GM21367 (cell line): ENCODE measurements around the gene HPS3.

Source experiments
- ATAC-seq: cut with Tn5 transposase; IDR thresholded peaks from one replicate; pipeline ENCODE4 v1.9.1; 2021; ENCODE audit not compliant: unreplicated experiment

HPS3 gene

DNA sequence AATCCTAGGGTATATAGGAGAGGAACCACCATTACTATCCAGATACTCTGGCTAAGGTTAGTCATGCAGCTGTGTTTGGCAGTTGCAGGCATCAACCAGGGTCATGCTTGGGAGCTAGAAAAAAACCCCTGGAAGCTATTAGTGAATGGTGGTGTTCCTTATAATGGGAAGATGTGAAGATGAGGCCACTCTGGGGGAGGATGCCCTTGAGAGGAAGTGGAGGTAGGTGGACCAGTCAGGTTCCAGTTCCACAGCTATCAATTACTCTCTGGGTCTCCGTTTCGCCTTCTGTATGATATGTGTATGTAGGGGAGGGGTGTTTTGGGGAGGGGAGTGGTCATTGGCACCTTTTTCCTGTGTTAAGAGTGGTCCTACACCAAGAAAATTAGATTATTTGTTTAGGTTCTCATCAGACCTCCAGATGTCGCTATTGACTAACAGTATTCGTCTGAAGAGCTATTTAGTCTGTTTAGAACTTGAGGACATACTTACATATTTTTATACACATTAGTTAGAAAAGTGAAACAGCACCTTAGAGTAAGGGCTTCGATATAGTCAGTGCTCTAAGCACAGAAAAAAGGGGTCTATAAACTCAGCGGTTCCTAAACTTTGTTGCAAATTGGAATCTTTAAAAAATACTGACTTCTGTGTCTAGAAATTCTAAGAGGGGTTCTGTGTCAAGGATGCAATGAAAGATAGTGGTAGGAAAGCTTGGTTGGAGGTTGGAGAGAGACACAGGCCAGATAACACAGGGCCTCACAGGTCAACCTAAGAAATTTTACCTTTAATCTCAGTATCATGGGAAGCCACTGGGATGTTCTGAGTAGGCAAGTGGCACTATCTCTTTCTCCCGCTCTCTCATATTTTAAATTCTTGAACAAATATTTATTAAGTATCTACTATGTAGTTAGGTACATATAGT lies 9.1 kb upstream of the HPS3 start:
- peak; percentile 69 for ATAC-seq

DNA sequence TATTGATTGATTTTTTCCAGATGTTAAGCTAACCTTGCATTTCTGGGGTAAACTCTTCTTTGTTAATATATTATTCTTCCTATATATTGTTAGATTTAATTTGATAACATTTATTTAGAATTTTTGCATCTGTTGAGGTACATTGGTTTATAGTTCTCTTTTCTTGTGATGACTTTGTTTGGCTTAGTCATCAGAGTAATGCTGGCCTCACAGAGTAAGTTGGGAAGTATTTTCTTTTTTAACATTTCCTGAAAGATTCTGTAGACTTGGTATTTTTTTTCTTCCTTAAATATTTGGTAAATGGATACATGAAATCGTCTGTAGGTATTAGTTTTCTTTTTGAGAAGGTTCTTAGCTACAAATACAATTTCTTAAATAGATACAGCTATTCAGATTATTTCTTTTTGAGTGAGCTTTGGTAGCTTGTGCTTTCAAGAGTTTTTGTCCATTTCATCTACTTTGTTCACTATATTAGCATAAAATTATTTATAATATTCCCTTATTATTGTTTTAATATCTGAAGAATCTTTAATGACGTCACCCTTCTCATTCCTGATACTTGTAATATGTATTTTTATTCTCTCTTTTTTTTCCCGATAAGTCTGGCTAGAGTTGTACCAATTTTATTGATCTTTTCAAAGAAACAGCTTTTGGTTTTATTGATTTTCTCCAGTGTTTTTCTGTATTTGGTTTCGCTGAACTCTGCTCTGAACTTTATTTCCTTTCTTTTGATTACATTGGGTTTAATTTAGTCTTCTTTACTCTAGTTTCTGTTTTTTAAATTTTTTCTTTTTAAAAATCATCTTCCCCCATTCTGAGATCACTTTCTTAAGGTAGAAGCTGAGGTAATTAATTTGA lies 6.5 kb upstream of the HPS3 start:
- ATAC-seq, result no peak

DNA sequence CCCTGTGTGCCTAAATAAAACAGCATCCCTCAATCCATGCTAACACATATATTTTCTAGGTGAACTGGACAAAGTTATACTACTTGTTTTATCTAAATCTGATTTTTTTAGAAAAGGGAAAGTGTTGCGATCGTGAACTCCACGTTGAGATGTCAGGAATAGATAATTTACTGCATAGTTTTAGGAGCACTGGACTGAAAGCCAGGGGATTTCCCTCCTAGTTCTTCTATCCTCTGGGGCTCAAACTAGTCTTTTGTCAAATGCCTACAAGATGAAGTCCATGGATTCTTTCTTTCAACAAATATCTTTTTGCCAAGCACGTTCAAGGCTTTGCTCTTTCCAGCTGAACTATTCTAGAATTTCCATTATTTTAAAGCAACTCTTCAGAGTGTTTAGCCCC lies 617 bp upstream of the HPS3 start:
- ATAC-seq, result no peak

DNA sequence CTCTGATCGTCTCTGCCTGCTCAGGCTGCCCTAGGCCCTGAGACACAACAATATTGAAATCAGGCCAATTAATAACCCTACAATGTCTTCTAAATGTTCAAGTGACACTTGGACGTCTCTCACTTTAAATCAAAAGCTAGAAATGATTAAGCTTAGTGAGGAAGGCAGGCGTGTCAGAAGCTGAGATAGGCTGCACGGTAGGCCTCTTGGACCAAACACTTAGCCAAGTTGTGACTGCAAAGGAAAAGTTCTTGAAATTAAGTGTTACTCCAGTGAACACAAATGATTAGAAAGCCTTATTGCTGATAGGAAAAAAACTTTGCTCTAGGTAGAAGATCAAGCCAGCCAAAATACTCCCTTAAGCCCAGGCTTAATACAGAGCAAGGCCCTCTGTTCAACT lies 2.2 kb downstream of the HPS3 start:
- ATAC-seq, result no peak

DNA sequence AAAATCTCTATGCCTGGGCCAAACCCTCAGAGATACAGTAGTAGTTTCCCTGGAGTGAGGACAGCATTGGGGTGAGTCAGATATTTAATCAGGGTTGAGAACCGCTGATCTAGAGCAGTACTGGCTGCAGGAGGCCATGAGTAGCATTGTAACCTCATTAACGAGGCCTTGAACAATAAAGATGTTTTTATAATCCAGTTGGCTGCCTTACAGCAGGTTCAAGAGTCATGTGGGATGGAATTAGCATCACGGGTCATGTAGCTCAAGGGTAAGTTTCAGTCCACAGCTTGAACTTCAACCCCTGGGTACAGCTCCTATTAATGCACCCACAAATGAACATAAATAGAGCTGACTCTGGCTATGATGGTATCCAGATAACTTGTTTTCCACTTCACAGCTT lies 5.1 kb downstream of the HPS3 start:
- no peak for ATAC-seq

DNA sequence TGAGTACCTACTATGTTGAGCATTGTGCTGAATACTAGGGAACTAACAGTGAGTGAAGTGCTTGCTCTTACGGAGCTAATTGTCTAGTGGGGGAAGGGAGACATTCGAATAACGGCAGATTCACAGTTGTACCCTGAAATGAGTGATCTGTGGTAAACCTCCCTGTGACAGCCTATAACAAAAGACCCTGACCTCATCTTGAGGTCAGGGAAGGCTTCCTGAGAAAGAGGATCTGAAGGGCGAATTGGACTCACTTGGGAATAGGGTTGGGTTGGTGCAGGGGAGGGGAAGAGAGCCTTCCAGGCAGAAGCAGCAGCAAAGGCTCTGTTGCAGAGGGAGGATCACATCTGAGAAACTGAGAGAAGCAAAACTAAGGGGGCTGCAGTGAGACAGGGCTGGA lies 13.2 kb downstream of the HPS3 start:
- ATAC-seq, result no peak

DNA sequence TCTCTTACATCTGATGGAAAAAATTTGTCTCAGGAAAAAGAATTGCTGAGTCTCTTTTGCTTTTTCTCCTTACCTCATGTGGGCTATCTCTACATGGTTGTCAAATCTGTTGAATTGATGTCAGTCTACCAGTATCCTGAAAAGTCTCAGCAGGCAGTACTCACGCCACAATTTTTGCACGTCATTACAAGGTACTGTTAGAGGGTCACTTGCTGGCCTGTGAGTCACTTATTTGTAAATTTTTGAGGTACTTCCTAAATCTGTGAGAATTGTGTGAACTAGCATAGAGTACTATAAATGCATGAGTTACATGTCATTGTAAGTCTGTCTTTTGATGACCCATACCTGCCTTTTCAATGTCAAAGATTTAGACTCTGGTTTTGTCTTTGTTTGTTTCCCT lies 15.9 kb downstream of the HPS3 start:
- no peak for ATAC-seq

DNA sequence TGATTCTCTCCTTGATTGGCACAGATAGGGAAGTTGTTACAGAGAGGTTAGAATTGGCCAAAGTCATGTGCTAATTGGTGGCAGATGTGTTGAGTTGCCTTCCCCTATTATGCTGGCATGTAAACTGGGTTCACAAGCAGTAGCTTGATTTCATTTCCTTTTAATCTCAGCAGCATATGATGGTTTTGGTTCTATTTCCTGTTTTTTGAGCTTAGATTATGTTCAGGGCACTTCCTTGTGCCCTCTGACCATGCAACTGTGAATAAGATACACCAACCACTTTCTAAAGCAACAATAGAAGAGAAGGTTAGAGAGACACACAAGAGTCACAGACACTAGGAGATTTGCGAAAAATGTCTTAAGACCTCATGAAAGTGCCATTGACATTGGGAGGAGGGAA lies 16.5 kb downstream of the HPS3 start:
- ATAC-seq, result peak; percentile 79

DNA sequence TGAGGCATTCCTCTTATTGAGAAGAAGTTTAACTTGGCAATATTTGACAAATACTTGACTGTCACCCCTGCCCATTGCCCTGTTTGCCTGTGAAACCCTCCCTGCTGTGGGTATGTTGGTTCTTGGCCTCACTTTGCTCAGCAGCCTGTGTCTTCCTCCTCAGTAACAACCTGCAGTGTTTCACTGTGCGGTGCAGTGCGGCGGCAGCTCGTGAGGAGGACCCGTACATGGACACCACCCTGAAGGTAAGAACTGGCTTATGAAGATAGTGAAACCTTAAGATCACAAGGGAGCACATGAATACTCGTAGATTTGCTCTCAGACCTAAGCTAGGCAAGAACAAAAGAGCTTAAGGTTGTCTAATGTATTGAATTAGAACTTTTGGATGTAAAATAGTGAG lies 21.0 kb downstream of the HPS3 start:
- no peak for ATAC-seq

DNA sequence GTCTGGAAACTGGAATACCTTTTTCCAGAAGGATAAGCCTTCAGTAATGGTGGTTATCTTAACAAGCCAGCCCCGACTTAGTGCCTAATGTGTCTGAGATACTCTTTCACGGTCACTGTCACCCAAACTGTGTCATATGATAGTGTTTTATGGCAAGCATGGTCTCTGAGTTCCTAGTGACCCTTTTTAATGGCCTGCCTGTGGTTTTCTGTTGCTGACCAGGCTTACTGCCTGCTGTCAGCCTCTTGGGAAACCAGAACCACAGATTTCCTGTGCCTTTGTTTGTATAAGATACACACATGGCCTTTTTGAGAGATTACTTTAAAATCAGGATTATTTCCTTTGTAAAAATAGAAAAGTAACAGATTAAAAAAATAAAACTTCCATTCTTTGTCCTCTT lies 22.4 kb downstream of the HPS3 start:
- no peak for ATAC-seq

DNA sequence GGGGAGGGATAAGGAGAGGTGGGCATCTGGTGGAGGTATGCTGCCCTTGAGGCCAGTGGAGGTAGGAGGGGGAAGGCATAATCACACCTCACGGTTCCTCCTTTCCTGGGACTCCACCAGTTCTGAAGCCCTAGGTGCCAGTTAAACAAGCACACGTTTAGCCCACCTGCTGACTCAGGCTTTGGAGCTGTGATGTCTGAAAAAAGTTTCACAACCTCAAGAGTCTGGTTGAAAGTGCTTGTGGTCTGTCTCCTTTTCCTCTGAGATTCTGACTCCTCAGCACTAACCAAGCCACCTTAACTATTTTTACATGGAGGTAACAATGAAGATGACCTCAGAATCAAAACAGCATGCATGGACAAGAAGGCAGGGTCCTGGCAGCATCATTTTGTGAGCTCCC lies 23.0 kb downstream of the HPS3 start:
- peak; percentile 96 for ATAC-seq

DNA sequence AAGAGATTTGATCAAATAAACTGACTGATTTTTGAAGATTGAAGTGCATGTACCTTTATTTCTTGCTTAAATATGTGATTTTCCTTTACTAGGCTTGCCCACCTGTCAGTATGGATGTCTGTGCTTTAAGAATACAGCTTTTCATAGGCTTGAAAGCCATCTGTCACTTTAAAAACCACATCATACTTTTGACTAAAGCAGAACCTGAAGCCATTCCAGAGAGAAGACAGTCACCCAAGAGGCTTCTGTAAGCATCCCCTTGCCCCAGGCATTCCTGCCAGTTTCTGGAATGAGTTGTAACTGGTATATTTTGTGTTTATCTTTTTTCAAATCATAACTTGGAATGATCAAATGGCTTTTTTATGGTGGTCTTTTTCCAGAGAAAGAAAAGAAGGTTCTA lies 24.0 kb downstream of the HPS3 start:
- no peak for ATAC-seq

DNA sequence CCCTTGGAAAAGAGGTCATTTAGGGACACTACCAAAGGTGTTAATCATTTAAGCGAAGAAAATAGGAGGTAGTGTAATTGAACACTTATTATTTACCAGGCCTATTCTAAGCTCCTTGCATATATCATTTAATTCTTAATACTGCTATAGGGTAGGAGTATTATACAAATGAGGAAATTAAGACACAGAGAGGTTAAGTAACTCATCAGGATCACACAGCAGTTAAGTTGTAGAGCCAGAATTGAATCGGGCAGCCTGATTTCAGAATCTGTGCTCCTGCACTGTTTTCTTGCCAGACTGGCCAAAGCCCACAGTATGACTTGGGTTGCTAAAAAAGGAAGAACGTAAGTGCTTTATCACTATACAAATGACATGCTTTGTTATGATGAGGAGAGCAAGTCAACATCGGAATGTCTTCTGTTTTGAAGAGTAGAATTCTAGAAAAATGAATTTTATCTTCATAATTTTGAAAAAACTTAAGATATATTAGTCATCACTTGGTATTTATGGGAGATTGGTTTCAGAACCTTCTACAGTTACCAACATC lies 31.4 kb downstream of the HPS3 start:
- no peak for ATAC-seq

DNA sequence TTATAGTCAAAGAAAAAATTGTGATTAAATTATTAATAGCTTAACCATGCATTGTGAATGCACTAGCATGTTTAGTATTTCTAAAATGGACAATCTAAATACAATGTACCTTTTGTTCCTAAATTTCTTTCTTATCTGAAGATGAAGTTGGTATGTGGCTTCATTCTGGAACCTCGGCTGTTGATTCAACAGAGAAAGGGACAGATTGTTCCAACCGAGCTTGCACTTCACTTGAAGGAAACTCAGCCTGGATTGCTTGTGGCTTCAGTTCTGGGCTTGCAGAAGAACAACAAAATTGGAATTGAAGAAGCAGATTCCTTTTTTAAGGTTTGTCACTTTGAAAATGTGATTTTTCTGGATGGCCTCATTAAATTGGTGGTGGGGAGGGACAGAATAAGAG lies 32.6 kb downstream of the HPS3 start:
- no peak for ATAC-seq

DNA sequence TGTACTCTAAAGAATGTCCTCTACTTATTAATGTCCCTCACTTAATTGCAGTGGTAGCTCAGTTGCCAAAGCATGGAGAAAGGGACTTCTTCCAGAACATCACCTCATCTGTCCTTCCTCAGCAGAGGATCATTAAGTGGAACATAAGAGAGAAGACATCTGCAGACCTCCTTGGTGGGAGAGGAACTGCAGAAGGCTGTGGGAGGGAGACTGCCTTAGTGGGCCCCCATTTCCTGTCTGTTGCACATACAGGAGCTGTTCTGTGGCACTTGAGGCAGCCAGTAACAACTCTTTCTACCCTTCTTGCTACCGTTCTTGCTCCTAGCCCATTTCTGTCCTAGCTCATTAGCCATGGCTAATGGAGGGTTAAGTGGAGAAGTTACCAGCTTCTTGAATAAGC lies 33.6 kb downstream of the HPS3 start:
- no peak for ATAC-seq

DNA sequence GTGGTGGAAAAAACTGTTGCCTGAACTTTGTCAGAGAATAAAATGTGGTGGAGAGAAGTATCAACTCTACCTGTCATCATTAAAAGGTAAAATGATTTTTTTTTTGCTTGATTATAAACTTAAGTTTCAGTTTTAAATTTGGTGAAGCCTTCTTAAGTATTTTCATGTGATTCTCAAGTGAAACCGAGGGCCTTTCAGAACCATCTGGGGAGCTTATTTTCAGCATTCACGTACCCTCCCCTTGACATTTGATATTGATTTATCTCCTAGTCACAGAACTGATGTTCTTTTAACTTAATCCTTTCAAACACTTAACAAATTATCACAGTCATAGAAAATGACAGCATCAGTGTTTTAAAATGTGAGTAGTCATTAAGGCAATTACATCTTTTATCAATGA lies 38.5 kb downstream of the HPS3 start:
- no peak for ATAC-seq

DNA sequence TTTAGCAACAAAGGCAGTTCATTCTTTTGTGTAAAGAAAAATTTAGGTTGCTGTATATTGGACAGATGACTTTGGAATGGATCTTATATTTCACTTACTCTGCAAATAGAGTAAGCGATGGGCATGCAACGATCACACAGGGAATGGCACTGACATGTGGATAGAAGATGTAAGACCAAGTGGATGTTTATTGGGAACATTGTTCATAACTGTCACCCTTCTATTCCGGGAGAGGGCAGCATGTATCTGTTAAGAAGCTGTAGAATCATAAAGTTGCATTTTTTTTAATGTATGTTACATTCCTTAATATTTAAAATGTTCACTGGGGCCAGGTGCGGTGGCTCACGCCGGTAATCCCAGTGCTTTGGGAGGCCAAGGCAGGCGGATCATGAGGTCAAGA lies 41.2 kb downstream of the HPS3 start:
- ATAC-seq, result no peak

DNA sequence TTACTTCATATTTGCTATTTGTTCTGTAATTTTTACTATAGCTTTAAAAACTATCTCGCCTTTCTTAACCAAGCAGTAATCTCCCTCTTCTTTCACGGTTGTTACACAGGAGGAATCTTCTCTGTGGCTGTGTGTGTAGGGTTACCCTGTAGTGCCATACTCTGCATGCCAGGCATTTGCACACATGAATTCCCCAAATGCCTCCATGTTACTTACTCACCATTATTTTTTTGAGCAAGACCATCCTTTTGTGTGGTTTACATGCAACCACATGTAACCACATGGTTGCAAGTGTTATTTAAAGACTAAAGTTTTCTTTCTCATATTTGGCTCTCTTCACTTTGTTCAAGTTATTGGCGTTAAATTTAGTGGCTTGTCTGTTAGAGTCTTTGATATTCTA lies 45.5 kb downstream of the HPS3 start:
- peak; percentile 88 for ATAC-seq

DNA sequence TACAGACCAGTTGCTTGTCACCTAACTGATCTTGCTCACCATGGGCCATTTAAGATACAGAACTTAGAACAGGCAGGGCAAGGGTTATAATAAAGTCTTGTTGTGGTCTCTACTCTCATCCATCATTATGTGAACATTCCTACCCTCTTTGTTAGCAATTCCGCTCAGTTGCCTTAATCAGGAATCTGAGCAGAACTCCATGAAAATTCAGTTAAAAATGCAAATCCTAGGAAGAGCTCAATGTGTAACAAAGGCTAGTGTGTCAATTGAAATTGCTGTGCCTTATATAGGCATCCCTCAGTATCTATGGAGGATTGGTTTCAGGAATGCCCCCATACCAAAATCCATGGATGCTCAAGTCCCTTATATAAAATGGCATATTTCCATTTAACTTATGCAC lies 47.7 kb downstream of the HPS3 start:
- ATAC-seq, result no peak

DNA sequence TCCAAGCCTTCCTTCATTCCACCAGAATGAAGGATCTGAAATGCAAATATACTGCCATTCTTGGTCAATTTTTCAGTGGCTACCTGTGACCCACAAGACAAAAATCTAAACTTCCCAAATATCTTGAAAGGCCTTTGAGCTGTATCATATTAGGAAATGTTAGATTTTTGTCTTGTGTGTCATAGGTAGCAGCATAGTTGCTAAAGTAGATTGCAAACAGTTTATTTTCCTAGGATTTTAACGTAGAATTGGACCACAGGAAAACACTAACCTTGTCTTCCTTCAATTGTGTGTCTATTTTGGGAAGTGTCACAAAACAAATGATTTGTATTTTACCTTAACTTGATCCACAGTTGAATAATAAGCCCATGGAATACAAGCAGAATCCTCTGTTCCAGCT lies 49.8 kb downstream of the HPS3 start:
- no peak for ATAC-seq

DNA sequence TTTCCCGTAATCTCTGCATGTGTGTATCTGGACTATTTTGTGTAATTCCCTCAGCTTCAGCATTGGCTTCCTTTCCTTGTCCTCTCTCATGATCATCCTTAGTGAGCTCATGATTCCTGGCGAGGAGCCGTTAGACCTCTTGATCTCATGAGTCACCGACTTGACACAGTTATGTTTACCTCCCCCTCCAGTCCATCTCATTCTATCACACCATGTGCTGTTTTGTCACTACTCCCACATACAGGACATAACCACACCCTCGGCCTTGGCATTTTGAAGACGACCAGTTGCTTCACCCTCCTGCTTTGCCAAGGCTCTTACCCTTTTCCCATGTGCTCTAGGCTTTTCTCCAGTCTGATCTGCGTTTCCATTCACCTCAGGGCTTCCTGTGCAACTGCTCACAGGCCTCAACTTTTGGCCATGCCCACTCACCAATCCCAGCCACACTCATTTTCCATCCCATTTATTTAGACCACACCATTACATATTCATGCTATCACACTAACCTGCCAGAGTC lies 50.7 kb downstream of the HPS3 start:
- ATAC-seq, result no peak

DNA sequence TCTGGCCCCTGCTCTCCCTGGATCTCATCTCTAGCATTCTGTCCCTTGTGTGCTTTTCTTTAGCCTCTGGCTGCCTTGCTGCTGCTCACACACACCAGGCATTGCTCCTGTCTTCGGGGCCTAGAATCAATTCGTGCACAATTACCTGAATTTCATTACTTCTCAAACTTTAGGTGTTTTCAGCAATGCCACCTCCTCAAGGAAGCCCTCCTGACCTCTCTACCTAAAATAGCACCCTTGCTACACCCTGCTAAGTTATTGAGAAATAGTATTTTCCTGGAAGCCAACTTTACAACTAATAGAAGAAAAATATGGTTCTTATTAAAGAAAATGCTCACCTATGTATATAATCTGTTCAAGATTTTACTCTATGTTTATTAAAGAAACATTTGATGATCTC lies 51.7 kb downstream of the HPS3 start:
- no peak for ATAC-seq
